OCI-M1 (cell line): ENCODE results near the gene RAP2B.
"Not testable (repeated sequence)": the region's sequence is repeated elsewhere in the genome, so short reads cannot be mapped to it uniquely, and the experiment has no call there.

Experiments used
- DNase-seq: peaks from one replicate; lab custom pipeline; 2025; lab: John Stamatoyannopoulos, UW

The RAP2B gene

GRCh38 chr3:153193786-153194476 is 31.9 kb downstream of the RAP2B start:
- not testable (repeated sequence) for DNase-seq

- no peak for DNase-seq
Observed at GRCh38 chr3:153195349-153195879, 33.4 kb downstream of the RAP2B start.

GRCh38 chr3:153209596-153209995 is 47.6 kb downstream of the RAP2B start:
- no peak for DNase-seq

GRCh38 chr3:153210146-153210545 is 48.1 kb downstream of the RAP2B start:
- no peak for DNase-seq

GRCh38 chr3:153210660-153211059 is 48.6 kb downstream of the RAP2B start:
- no peak for DNase-seq

GRCh38 chr3:153215497-153215896 is 53.5 kb downstream of the RAP2B start:
- DNase-seq, result no peak

- no peak for DNase-seq
Observed at GRCh38 chr3:153215966-153216365, 53.9 kb downstream of the RAP2B start.

GRCh38 chr3:153216928-153217327 is 54.9 kb downstream of the RAP2B start:
- DNase-seq, result no peak

- DNase-seq, result no peak
Observed at GRCh38 chr3:153219146-153219545, 57.1 kb downstream of the RAP2B start.
